ENCODE results near the gene P3H1. TPM values are rescaled to one million over a fixed set of nuclear protein-coding genes. Genes with fewer than 3 reads are reported as not detected.

The P3H1 gene
- polyA plus RNA-seq, 1 experiment = 156 TPM

GRCh38 chr1:42806593-42806992, 39.8 kb upstream of the P3H1 start:
- Histone ChIP-seq H3K4me3 (ENCODE audit: low read depth, low read length) (no peak overlapping the region), H3K27me3 (ENCODE audit: control insufficient read depth, insufficient read depth, low read length) (no peaks in the 10 kb centered on the region), H3K27ac (ENCODE audit: low read depth, low read length) (no peak overlapping the region), H3K9me3 (ENCODE audit: control insufficient read depth, insufficient read depth, low read length) (no peaks in the 10 kb centered on the region; the same call in 1 of the 2 replicates)
- CTCF ChIA-PET = no interaction called here
- no peak for DNase-seq (ENCODE audit: low read depth, low spot score)
- no peak for TF ChIP-seq CTCF (IDR thresholded peaks at IDR 0.05; ENCODE audit: low read depth, low read length)
- POLR2A ChIA-PET = interaction anchor here (0.6 kb wide), 1 partner anchor 15 kb away, joined by 4 read pairs; no protein-coding TSS in a partner anchor

GRCh38 chr1:42806171-42806570, 39.3 kb upstream of the P3H1 start:
- CTCF ChIA-PET = no interaction called here
- no peak for TF ChIP-seq CTCF (IDR thresholded peaks at IDR 0.05; ENCODE audit: low read depth, low read length)
- no peak for DNase-seq (ENCODE audit: low read depth, low spot score)
- POLR2A ChIA-PET = interaction anchor here (0.6 kb wide), 1 partner anchor 16 kb away, joined by 4 read pairs; no protein-coding TSS in a partner anchor
- H3K27ac ChIP-seq (ENCODE audit: low read depth, low read length) = no peak overlapping the region
- no peak overlapping the region for H3K4me3 ChIP-seq (ENCODE audit: low read depth, low read length)
- no peaks in the 10 kb centered on the region; the same call in 1 of the 2 replicates for H3K9me3 ChIP-seq (ENCODE audit: control insufficient read depth, insufficient read depth, low read length)
- H3K27me3 ChIP-seq (ENCODE audit: control insufficient read depth, insufficient read depth, low read length) = no peaks in the 10 kb centered on the region

- CTCF ChIA-PET = interaction anchor here (1.4 kb wide), 3 partner anchors 24 to 272 kb away, joined by 4 to 6 read pairs (median 5); partner anchors contain the start of gene ZNF691
- POLR2A ChIA-PET = no interaction called here
- Histone ChIP-seq H3K27ac (ENCODE audit: low read depth, low read length) (no peak overlapping the region), H3K9me3 (ENCODE audit: control insufficient read depth, insufficient read depth, low read length) (no peaks in the 10 kb centered on the region; the same call in 1 of the 2 replicates), H3K4me3 (ENCODE audit: low read depth, low read length) (no peak overlapping the region), H3K27me3 (ENCODE audit: control insufficient read depth, insufficient read depth, low read length) (peaks cover 12% of the 10 kb centered on the region)
- DNase-seq (ENCODE audit: low read depth, low spot score) = no peak
- no peak for TF ChIP-seq CTCF (IDR thresholded peaks at IDR 0.05; ENCODE audit: low read depth, low read length)
Observed at GRCh38 chr1:42801832-42802473, 35.1 kb upstream of the P3H1 start.

GRCh38 chr1:42797979-42798378, 31.2 kb upstream of the P3H1 start:
- Histone ChIP-seq H3K27ac (ENCODE audit: low read depth, low read length) (no peak overlapping the region), H3K27me3 (ENCODE audit: control insufficient read depth, insufficient read depth, low read length) (peaks cover 18% of the 10 kb centered on the region), H3K4me3 (ENCODE audit: low read depth, low read length) (no peak overlapping the region), H3K9me3 (ENCODE audit: control insufficient read depth, insufficient read depth, low read length) (no peaks in the 10 kb centered on the region)
- no peak for TF ChIP-seq CTCF (IDR thresholded peaks at IDR 0.05; ENCODE audit: low read depth, low read length)
- no peak for DNase-seq (ENCODE audit: low read depth, low spot score)
- ChIA-PET POLR2A (no interaction called here), CTCF (no interaction called here)

- DNase-seq (ENCODE audit: low read depth, low spot score) = no peak
- H3K4me3 ChIP-seq (ENCODE audit: low read depth, low read length) = no peak overlapping the region
- H3K27ac ChIP-seq (ENCODE audit: low read depth, low read length) = no peak overlapping the region
- H3K27me3 ChIP-seq (ENCODE audit: control insufficient read depth, insufficient read depth, low read length) = peaks cover 18% of the 10 kb centered on the region
- TF ChIP-seq CTCF (IDR thresholded peaks at IDR 0.05; ENCODE audit: low read depth, low read length) = no peak
- ChIA-PET CTCF (no interaction called here), POLR2A (no interaction called here)
- no peaks in the 10 kb centered on the region for H3K9me3 ChIP-seq (ENCODE audit: control insufficient read depth, insufficient read depth, low read length)
Observed at GRCh38 chr1:42797414-42797813, 30.6 kb upstream of the P3H1 start.
